Measurements from ENCODE around the gene HDGF.
"Not testable (repeated sequence)": the region's sequence is repeated elsewhere in the genome, so short reads cannot be mapped to it uniquely, and the experiment has no call there.

The HDGF gene

DNA sequence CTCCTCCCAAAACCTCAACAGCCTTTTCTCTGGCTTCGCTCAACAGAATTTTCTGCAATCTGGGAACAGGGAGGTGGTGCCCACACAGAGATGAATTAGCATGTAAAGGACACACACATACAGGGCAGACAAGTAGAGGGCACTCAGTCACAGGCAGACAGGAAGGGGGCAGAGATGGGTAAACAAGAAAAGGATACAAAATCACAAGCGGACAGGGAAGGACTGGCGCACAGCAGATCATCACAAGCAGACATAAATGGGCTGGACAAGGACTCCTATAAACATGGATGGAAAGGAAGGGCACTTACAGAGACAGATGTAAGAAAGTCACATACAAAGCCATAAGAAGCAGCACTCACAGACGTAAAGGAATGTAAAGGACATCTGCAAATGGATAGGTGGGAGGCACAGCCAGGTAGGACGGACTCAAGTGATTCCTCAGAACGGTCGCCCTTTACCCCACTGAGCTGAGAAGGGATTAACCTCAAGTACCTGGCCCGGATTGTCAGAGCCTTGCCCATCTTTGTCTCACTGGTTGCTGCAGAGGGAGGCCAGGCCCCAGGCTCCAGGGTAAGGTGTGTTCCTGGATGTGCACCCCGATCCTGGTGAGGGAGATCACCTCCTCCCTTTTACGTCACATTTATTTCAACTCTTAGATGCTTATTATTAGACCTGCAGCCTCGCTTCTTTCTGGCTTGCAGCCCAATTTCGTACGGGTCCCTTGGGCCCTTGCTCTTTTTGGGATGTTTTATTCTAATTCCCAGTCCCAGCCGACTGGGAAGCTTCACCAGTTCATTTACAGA, 15.0 kb upstream of the HDGF start:
- no peak for DNase-seq

DNA sequence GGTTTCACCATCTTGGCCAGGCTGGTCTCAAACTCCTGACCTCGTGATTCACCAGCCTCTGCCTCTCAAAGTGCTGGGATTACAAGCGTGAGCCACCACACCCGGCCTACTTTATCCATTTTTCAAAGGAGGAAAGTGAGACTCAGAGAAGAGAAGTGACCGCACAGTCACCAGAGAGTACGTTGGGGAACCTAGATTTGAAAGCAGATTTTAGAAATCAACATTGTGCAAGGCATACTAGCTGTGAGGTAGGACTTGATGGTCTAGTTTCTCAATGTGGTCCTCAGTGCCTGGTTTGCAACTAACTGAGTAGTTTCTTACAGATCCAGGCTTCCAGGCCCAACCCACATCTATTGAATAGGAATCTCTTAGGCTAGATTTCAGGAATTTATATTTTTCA, 14.2 kb upstream of the HDGF start:
- no peak for DNase-seq

- DNase-seq = not testable (repeated sequence)
These were observed 13.7 kb upstream of the HDGF start for GRCh38 chr1:156765136-156765535.

- no peak for DNase-seq
These were observed 9.3 kb upstream of the HDGF start for GRCh38 chr1:156760796-156761104.

GRCh38 chr1:156760092-156760795, 8.8 kb upstream of the HDGF start:
- DNase-seq = no peak

- DNase-seq = not testable (repeated sequence)
These were observed 6.2 kb upstream of the HDGF start for GRCh38 chr1:156757572-156758253.

DNA sequence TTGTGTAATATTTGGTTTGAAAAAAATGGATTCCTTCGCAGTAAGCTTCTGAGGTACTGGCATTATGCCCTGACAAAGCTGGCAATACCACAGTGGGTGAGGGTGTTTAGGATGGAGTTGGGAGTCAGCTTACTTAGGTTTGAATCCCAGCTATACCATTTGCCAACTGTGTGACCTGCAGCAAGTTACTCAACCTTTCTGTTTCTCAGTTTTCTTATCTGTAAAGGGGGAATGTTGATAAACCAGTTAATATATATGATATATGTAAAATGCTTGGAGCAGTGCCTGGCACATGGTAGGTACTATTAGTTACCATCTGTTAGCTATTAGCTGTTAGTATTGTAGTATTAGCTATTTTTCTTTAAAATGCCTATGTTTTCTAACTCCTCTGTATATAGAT, 4.9 kb upstream of the HDGF start:
- DNase-seq = no peak

DNA sequence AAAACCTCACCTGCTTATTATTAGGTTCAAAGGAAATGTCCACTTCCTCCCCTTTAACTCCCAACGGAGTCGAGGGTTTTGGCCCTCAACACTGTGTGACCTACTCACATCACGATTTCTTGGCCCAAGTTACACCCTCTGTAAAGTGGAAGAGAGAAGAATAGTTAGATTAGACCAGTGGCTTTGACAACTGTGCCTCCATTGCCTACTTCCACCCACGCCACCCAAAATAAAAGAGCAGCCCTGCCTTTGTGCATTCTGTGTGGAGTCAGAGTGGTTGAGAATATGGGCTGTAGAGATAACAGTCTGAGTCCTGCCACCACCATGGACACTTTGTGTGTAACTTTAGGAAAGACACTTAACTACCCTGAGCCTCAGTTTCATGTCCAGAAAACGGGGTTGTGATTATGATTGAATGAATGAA, 4.1 kb upstream of the HDGF start:
- DNase-seq = no peak

GRCh38 chr1:156754219-156754618, 2.7 kb upstream of the HDGF start:
- DNase-seq = no peak

DNA sequence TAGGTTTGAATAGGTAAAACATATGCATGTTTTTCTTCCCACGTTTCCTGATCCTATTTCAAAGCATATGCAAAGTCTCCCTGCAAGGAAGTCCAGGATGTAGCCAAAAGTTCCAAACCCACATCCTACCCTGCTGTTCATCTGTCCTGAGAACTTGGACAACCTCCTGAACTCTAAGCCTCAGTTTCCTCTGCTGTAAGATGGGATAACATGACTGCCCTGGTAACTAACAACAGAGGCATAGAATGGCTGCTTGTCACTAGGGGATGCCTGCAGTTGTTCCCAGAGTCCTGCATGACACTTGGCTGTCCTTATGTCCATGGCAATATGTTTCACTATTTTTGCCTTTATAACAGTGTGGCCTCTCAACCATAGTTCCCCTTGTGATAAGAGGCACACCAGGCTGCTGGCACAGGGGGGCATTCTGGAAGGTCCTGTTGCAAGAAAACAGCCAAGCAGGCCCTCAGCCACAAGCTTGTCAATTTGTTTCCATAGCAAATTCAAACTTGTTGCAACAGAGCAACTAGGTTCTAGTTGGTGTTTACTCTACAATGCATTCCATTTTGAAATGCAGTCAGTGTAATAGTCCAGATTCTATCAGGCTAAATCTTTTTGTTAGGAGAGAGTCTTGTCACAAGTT, 1.5 kb upstream of the HDGF start:
- DNase-seq = no peak

DNA sequence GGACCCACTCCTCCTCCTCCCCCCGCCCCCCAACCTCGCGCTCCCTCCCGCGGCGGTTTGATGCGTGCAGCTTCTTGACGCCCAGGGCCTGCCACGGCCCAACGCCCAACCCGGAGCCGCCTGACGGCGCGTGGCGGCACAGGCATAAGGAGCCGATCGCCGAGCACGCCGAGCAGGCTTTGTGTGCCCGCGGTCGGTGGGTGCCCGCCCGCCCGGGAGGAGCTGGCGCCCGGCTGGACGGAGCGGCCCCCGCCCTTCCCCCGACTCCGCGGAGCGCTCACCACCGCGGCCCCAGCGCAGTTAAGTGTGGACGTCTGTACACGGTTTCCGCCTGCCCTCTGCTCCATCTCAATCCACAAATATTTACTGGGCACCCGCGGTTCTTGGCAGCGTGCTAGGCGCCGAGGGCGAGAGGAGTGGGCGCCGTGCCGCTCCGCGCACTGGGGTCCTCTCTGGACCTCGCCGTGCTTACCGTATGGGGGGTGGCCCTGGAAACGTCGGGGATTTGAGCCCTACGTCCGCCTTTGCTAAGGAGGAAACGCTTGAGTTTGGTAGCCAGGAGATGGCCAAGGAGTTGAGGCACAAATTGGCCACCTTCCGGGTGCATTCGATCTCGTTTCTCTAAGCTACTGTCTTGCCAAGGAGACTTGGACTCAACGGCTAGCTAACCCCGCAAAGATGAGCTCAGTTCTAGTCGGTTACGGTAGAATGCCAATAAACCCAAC, 444 bp upstream of the HDGF start:
- peak; percentile 97 to 98 for DNase-seq

GRCh38 chr1:156750711-156751450, 594 bp downstream of the HDGF start:
- peak; percentile 38 to 40 for DNase-seq

DNA sequence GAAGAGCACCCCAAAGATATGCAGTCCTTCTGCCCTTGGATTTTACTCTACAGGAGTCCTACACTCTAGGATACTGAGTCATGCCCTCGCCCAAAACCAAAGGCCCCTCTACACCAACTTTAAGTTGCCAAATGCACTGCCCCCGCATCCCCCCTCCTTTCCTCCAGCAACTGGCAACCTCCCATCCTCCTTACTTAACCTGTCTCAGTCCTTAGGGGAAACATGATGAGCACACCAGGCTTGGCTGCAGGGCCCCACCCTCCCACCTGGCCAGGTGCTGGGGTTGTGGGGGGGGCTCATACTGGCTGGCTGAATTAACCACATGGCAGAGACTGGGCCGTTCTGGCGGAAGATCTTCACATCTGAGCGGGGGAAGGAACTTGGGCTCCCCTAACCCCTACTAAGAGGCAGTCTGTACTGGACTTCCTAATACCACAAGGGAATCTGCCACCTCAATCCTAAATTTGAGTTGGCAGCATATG, 1.2 kb downstream of the HDGF start:
- peak; percentile 49 to 61 for DNase-seq

GRCh38 chr1:156749419-156750118, 1.9 kb downstream of the HDGF start:
- no peak for DNase-seq

- no peak for DNase-seq
These were observed 2.6 kb downstream of the HDGF start for GRCh38 chr1:156748670-156749418.

DNA sequence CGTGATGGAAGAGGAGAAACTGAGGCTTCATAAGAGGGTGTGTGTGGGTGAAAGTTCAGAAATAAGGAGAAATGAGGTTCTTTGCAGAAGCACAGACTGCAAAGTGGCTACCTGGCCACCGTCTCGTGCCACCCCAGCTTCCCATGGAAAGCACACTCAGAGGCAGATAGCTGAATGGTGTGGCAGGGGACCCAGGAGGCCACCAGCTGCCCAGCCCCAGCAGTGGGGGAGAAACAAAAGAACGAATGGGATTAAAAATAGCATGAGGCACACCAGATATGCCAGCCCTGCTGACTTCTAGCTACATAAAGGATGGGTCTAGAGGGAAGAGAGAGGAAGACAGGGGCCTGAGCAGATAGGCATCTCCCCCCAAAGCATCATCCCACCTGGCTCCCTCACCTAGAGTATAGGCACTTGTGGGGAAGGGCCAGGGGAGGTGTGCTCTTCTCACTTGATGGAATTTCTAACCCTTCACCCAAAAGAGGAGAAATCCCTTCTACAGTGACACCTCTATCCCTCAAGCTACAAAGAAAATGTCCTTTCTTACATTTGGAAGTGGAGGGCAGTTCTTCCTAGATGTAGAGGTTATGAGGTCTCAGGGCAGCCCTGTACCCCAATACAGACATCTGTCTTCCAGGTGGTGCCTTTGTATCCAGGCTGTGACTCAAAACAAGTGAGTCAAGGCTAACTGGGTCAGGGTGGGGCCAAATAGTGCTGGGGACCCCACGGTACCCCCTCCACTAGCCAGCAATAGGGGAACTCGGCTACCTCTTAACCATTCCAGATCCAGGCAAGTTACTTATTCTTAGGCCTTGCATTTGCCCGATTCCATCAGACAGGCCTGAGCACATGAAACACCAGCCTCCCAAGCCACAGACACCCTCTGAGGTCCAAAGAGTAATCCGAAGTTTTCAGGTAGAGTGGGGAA, 3.5 kb downstream of the HDGF start:
- no peak for DNase-seq

DNA sequence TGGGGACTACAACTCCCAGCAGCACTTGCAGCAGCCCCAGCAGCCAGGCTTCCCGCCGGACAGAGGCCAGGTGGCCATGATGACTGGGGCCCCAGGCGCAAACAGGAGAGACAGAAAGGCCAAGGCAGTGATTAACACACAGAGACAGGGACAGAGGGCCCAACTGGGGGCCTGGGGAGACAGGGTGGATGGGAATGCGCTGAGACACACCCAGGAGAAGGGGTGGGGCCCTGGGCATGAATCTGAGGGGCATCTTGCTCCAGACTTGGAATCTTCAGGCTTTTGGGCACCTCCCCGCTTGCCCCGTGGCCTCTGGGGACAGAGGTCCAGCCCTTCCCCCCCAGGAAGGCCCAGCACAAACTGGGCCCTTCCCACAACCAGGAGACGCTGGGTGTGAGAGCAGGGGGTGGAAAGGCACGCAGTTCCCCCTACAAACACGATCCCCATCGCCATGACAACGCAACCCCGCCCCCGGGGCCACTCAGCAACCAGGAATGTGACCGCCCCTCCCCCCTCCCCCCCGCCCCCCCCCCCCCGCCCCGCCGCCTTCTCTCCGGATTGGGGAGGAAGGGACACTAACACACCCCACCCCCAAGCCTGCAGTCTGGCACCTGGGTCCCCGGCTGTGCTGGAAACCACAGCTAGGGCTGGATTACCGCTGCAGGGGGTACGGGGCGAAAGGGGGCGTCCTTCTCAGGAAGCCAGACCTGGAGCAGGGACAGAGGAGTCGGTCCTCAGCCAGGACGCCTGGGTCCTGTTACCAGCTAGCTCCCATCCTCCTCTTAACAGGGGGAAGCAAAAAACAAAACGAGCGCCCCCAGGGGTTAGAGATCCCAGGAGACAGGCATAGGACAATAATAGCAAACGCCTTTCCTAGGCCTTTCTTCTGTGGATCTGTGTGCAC, 4.5 kb downstream of the HDGF start:
- peak; percentile 43 to 58 for DNase-seq

DNA sequence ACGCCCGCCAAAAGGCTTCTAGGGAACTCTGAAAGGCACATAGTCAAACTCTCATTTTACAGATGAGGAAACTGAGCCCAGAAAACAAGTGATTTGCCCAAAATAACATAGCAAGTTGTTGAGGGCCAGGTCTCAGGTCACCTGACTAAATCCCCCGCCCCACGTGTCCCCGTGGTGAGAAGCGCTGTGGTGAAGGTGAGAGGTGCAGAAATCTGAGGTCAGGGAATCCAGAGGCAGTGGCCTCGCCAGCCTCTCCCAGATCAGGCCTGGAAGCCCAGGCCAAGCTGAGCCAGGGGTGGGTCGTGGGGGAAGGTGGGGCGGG, 5.1 kb downstream of the HDGF start:
- DNase-seq = no peak
